Stimulated activated CD8-positive, alpha-beta memory T cell treated with anti-CD3 and anti-CD28 coated beads, Interleukin-12 subunit alpha, Interleukin-12 subunit beta, amount 100 ng/mL, for 24 hours (primary cell): Measurements from ENCODE around the gene DRAP1.
A peak's percentile ranks its signal among the peaks of the same experiment; 100 is the strongest.
"Not testable (repeated sequence)": the region's sequence is repeated elsewhere in the genome, so short reads cannot be mapped to it uniquely, and the experiment has no call there.

Experiments
- DNase-seq: peaks from one replicate; pipeline ENCODE4 v3.0.0-alpha.2; 2020; ENCODE audit errors: extremely low read depth

The DRAP1 gene

GRCh38 chr11:65886826-65887722 is 32.2 kb upstream of the DRAP1 start:
- no peak for DNase-seq

DNA sequence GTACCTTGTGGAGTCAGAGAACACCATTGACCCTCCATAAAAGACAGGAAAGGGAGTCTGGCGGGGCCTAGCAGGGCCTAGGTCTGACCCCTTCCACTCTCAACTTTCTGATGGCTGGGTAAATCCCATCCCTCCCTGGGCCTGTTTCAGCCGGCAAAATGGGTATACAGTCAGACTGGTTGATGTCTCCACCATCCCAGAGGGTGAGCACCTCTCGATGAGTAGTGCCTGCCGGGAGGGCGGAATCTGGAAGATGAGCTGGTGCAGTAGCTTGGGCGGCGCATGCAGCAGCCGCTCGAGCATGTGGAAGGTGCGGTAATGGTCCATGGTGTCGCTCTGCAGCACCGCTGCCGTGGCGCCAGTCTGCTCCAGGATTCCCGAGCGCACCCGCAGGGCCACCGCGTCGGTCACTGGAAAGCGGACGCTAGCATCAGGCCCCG is 31.5 kb upstream of the DRAP1 start:
- no peak for DNase-seq

DNA sequence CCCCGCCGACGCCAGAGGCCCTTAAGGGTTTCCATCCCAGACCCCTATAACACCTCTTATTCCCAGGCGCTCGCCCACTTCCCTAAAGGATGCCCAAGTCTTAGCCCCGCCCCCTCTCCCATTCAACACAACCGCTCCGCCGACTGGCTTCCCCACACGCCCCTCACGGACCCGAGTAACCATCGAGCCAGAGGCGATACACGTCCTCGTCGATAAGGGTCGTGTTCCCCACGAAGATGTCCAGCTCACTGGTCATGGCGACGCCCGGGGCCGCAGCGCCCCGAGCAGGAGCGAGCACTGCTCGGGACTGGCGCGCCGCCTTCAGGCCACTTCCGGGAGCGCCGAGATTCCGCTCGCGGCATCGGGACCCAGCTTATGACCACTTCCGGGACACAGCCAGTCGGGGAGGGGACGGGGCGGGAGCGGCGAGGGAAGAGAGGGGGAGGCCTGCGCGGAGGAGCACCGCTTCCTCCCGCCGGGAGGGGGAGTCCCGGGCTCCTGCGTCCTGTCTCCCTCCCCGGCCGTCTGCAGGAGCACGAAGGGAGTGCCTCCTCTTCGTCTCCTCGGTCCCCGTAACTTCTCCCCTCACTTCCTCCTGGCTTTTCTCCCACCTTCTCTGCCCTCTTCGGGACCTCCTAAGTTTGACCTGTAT is 30.9 kb upstream of the DRAP1 start, which contains the start of gene FIBP:
FIBP (minus strand) TSS at position 309 of the 652 bp plus-strand sequence; CDS start at position 256, 53 bp downstream.
- DNase-seq: peak; percentile 91

- peak; percentile 96 for DNase-seq
Observed at GRCh38 chr11:65890324-65891218, 28.7 kb upstream of the DRAP1 start, which contains the start of gene CCDC85B. Gene CCDC85B (plus strand): TSS chr11:65890673. CDS start chr11:65890784, 111 bp downstream.

- no peak for DNase-seq
Observed at GRCh38 chr11:65891219-65892136, 27.7 kb upstream of the DRAP1 start.

- not testable (repeated sequence) for DNase-seq
Observed at GRCh38 chr11:65892137-65892540, 27.1 kb upstream of the DRAP1 start.

DNA sequence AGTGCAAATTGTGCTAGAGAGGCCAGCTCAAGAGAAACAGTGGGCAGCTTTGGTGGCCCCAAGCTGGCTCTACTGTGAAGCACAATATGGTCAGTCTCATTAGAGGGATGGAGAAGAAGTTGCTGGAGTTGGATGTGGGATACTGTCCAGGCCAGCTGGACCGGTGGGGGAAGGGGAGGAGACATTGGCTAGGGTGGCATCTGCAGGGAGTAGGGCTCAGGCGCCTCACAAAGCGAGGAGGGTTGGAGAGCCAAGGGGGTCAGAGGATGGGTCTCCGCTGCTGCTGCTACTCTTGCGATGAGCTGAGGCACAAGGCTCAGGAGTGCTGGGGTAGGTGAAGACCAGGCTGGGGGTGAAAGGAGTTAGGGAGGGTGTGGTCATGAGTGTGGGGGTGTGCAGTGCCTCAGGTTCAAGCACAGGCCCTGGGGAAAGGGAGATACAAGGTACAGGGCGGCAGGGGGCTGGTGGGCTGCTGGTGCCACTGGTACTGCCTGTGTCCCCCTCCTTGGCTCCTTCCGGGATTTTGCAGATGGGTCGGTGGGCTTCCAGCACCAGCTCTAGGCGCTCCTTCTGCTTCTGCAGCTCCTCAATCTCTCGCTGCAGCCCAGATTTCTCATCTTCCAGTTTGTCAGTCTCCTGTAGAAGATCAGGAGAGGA is 26.4 kb upstream of the DRAP1 start:
- DNase-seq: no peak

- DNase-seq: no peak
Observed at GRCh38 chr11:65894034-65894591, 25.1 kb upstream of the DRAP1 start.

GRCh38 chr11:65895482-65895981 is 23.7 kb upstream of the DRAP1 start:
- no peak for DNase-seq

DNA sequence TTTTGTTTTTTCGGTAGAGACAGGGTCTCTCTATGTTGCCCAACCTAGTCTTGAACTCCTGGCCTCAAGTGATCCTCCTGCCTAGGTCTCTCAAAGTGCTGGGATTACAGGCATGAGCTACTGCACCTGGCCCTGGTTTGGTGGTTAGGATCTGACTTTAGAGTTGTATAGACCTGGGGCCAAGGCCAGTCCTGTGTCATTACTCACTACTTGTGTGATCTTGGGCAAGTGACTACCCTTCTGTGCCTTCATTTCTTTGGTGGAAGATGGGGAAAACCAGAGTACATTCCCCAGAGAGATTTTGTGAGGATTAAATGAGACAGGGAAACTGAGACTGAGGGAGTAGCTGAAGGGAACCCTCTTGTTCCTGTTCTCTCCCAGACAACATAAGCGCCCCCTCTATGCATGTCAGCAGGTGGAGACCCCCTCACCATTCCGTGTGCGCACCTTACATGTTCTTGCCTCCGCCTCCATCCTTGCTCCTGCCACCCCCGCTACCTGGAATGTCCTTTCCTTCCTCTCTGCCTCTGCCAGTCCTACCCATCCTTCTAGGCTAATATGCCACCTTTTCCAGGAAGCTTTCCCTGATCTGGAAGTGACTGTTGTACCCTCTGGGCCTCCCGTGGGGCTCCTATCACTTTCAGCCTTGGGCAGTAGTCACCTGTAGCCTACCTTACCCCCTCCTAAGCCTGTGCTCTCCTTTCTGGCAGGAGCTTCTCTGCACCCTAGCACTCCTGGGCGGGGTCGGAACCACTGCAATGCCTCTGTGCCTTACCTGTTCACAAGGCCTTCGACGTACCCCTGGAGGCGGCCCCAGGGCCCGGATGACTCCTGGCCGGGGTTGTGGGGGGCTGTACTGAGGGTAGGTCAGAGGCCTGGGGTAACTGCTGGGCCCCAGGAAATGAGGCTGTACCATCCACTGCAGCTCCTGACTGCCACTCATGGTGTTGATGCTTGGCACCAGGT is 22.9 kb upstream of the DRAP1 start:
- DNase-seq: no peak

- DNase-seq: no peak
Observed at GRCh38 chr11:65897020-65897471, 22.2 kb upstream of the DRAP1 start.

- no peak for DNase-seq
Observed at GRCh38 chr11:65898656-65899355, 20.4 kb upstream of the DRAP1 start.

DNA sequence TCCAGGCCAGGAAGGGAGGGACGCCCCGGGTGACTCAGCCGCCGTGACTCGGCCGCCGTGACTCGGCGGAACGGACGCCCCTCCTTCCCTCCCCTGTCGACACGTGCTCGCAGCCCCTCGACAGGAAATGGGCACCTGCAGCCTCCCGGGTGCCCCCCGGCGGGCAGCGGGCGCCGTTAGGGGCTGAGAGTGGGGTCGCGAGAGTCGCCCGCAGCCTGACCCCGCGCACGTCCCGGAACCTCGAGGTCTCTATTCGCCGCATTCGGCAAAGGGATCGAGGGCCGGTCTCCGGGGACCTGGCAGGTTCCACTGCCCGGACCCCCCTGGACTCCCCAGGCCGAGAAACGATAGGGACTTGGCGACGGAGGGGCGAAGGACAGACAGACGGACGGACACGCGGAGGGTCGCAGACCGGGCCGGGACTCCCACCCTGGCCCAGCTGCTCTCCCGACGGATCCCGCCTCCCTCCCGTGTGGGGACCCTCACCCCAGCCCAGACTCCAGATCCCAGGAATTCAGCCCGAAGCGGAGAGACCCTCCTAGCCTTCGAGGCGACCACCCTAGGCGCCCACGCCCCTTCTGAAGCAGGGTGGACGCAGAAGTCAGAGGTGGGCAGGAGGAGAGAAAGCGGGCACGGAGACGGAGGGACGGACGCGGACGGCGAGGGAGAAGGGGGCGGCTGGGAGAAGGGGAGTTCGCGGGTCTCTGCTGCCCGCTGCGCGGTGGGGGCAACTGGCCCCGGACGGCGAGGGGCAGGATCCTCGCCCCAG is 19.7 kb upstream of the DRAP1 start:
- DNase-seq: no peak

GRCh38 chr11:65900125-65900898 is 18.9 kb upstream of the DRAP1 start, which contains the start of gene FOSL1:
Gene FOSL1 (minus strand): TSS chr11:65900388. CDS start chr11:65900339, 49 bp downstream.
- DNase-seq: peak; percentile 88

DNA sequence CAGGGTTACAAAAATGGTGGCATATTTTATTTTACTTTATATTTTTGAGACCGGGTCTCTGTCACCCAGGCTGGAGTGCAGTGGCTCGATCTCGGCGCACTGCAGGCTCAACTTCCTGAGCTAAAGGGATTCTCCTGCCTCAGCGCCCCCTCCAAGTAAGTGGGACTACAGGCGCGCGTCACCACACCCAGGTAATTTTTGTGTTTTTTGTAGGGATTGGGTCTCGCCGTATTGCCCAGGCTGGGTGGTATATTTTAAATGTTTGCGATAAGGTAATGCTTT is 18.4 kb upstream of the DRAP1 start:
- no peak for DNase-seq

- no peak for DNase-seq
Observed at GRCh38 chr11:65903068-65903481, 16.2 kb upstream of the DRAP1 start.
